ENCODE data around the gene TEAD4.
"Not testable (repeated sequence)": the region's sequence is repeated elsewhere in the genome, so short reads cannot be mapped to it uniquely, and the experiment has no call there.

TEAD4 gene

GRCh38 chr12:3047961-3048360, 88.8 kb downstream of the TEAD4 start:
- Mint-ChIP-seq H3K4me3 (no peak overlapping the region), H3K27ac (no peak overlapping the region), H3K27me3 (peaks cover 9% of the 10 kb centered on the region), H3K9me3 (no peaks in the 10 kb centered on the region), H3K36me3 (ENCODE audit: low read depth) (no peaks in the 10 kb centered on the region), H3K4me1 (ENCODE audit: low read depth) (peaks cover 7% of the 10 kb centered on the region)
- intact Hi-C loops (cut with micrococcal nuclease), result no loop called here

- H3K27ac Mint-ChIP-seq, result no peak overlapping the region
- peaks cover 3% of the 10 kb centered on the region for H3K27me3 Mint-ChIP-seq
- H3K4me1 Mint-ChIP-seq (ENCODE audit: low read depth), result peaks cover 7% of the 10 kb centered on the region
- no peak overlapping the region for H3K4me3 Mint-ChIP-seq
- no peaks in the 10 kb centered on the region for H3K9me3 Mint-ChIP-seq
- H3K36me3 Mint-ChIP-seq (ENCODE audit: low read depth), result no peaks in the 10 kb centered on the region
- intact Hi-C loops (cut with micrococcal nuclease), result no loop called here
Observed at GRCh38 chr12:3048540-3048939, 89.3 kb downstream of the TEAD4 start.

- Mint-ChIP-seq H3K4me1 (ENCODE audit: low read depth) (peaks cover 7% of the 10 kb centered on the region), H3K27ac (no peak overlapping the region), H3K36me3 (ENCODE audit: low read depth) (no peaks in the 10 kb centered on the region), H3K4me3 (no peak overlapping the region), H3K27me3 (peaks cover 2% of the 10 kb centered on the region), H3K9me3 (no peaks in the 10 kb centered on the region)
- intact Hi-C loops (cut with micrococcal nuclease), result no loop called here
Observed at GRCh38 chr12:3049176-3049575, 90.0 kb downstream of the TEAD4 start.

GRCh38 chr12:3049611-3050249, 90.5 kb downstream of the TEAD4 start:
- peaks cover 7% of the 10 kb centered on the region for H3K27me3 Mint-ChIP-seq
- no peaks in the 10 kb centered on the region for H3K9me3 Mint-ChIP-seq
- no peaks in the 10 kb centered on the region for H3K36me3 Mint-ChIP-seq (ENCODE audit: low read depth)
- peaks cover 7% of the 10 kb centered on the region for H3K4me1 Mint-ChIP-seq (ENCODE audit: low read depth)
- no peak overlapping the region for H3K4me3 Mint-ChIP-seq
- H3K27ac Mint-ChIP-seq, result no peak overlapping the region
- intact Hi-C loops (cut with micrococcal nuclease), result no loop called here

GRCh38 chr12:3054374-3054773, 95.2 kb downstream of the TEAD4 start:
- Mint-ChIP-seq H3K27ac (no peak overlapping the region), H3K27me3 (peaks cover 11% of the 10 kb centered on the region), H3K36me3 (ENCODE audit: low read depth) (no peaks in the 10 kb centered on the region), H3K9me3 (no peaks in the 10 kb centered on the region), H3K4me1 (ENCODE audit: low read depth) (peaks cover 7% of the 10 kb centered on the region), H3K4me3 (no peak overlapping the region)
- intact Hi-C loops (cut with micrococcal nuclease), result no loop called here

- H3K36me3 Mint-ChIP-seq (ENCODE audit: low read depth), result no peaks in the 10 kb centered on the region
- H3K27ac Mint-ChIP-seq, result no peak overlapping the region
- no peak overlapping the region for H3K4me3 Mint-ChIP-seq
- peaks cover 10% of the 10 kb centered on the region for H3K27me3 Mint-ChIP-seq
- intact Hi-C loops (cut with micrococcal nuclease), result no loop called here
- peaks cover 4% of the 10 kb centered on the region for H3K4me1 Mint-ChIP-seq (ENCODE audit: low read depth)
- H3K9me3 Mint-ChIP-seq, result no peaks in the 10 kb centered on the region
Observed at GRCh38 chr12:3055026-3055703, 96.0 kb downstream of the TEAD4 start.

GRCh38 chr12:3055704-3056467, 96.7 kb downstream of the TEAD4 start:
- peaks cover 12% of the 10 kb centered on the region for H3K27me3 Mint-ChIP-seq
- no peaks in the 10 kb centered on the region for H3K4me1 Mint-ChIP-seq (ENCODE audit: low read depth)
- intact Hi-C loops (cut with micrococcal nuclease), result no loop called here
- H3K36me3 Mint-ChIP-seq (ENCODE audit: low read depth), result no peaks in the 10 kb centered on the region
- H3K9me3 Mint-ChIP-seq, result no peaks in the 10 kb centered on the region
- no peak overlapping the region for H3K4me3 Mint-ChIP-seq
- H3K27ac Mint-ChIP-seq, result no peak overlapping the region

GRCh38 chr12:3061059-3061458, 101.9 kb downstream of the TEAD4 start:
- Mint-ChIP-seq H3K9me3 (no peaks in the 10 kb centered on the region), H3K4me3 (no peak overlapping the region), H3K4me1 (ENCODE audit: low read depth) (no peaks in the 10 kb centered on the region), H3K27ac (no peak overlapping the region), H3K36me3 (ENCODE audit: low read depth) (no peaks in the 10 kb centered on the region), H3K27me3 (peaks cover 17% of the 10 kb centered on the region)
- intact Hi-C loops (cut with micrococcal nuclease), result no loop called here

- Mint-ChIP-seq H3K9me3 (no peaks in the 10 kb centered on the region), H3K4me1 (ENCODE audit: low read depth) (no peaks in the 10 kb centered on the region), H3K27ac (no peak overlapping the region), H3K36me3 (ENCODE audit: low read depth) (no peaks in the 10 kb centered on the region), H3K27me3 (peaks cover 22% of the 10 kb centered on the region), H3K4me3 (no peak overlapping the region)
- intact Hi-C loops (cut with micrococcal nuclease), result no loop called here
Observed at GRCh38 chr12:3061501-3062215, 102.5 kb downstream of the TEAD4 start.

GRCh38 chr12:3065300-3065699, 106.1 kb downstream of the TEAD4 start:
- Mint-ChIP-seq H3K4me3 (no peak overlapping the region), H3K9me3 (no peaks in the 10 kb centered on the region), H3K36me3 (ENCODE audit: low read depth) (no peaks in the 10 kb centered on the region), H3K27me3 (peaks cover 38% of the 10 kb centered on the region), H3K4me1 (ENCODE audit: low read depth) (no peaks in the 10 kb centered on the region), H3K27ac (no peak overlapping the region)
- intact Hi-C loops (cut with micrococcal nuclease), result no loop called here

- H3K4me1 Mint-ChIP-seq (ENCODE audit: low read depth); H3K27ac Mint-ChIP-seq; H3K9me3 Mint-ChIP-seq; H3K36me3 Mint-ChIP-seq (ENCODE audit: low read depth); H3K4me3 Mint-ChIP-seq; intact Hi-C loops (cut with micrococcal nuclease): not testable (repeated sequence)
- H3K27me3 Mint-ChIP-seq, result peaks cover 36% of the 10 kb centered on the region
Observed at GRCh38 chr12:3065846-3066245, 106.6 kb downstream of the TEAD4 start.

GRCh38 chr12:3069714-3070113, 110.5 kb downstream of the TEAD4 start:
- H3K4me3 Mint-ChIP-seq, result no peak overlapping the region
- no peaks in the 10 kb centered on the region for H3K9me3 Mint-ChIP-seq
- intact Hi-C loops (cut with micrococcal nuclease), result loop anchor here (10.0 kb wide), 1 partner anchor 135 kb away; no protein-coding TSS in a partner anchor
- peaks cover 39% of the 10 kb centered on the region for H3K27me3 Mint-ChIP-seq
- no peak overlapping the region for H3K27ac Mint-ChIP-seq
- no peaks in the 10 kb centered on the region for H3K36me3 Mint-ChIP-seq (ENCODE audit: low read depth)
- no peaks in the 10 kb centered on the region for H3K4me1 Mint-ChIP-seq (ENCODE audit: low read depth)

- Mint-ChIP-seq H3K4me1 (ENCODE audit: low read depth) (no peaks in the 10 kb centered on the region), H3K4me3 (no peak overlapping the region), H3K27me3 (peaks cover 52% of the 10 kb centered on the region), H3K9me3 (no peaks in the 10 kb centered on the region), H3K36me3 (ENCODE audit: low read depth) (no peaks in the 10 kb centered on the region), H3K27ac (no peak overlapping the region)
- intact Hi-C loops (cut with micrococcal nuclease), result loop anchor here (10.0 kb wide), 1 partner anchor 134 kb away; no protein-coding TSS in a partner anchor
Observed at GRCh38 chr12:3071107-3071506, 111.9 kb downstream of the TEAD4 start.

- H3K27ac Mint-ChIP-seq, result no peak overlapping the region
- peaks cover 3% of the 10 kb centered on the region for H3K4me1 Mint-ChIP-seq (ENCODE audit: low read depth)
- no peaks in the 10 kb centered on the region for H3K36me3 Mint-ChIP-seq (ENCODE audit: low read depth)
- H3K27me3 Mint-ChIP-seq, result peaks cover 53% of the 10 kb centered on the region
- no peaks in the 10 kb centered on the region for H3K9me3 Mint-ChIP-seq
- H3K4me3 Mint-ChIP-seq, result no peak overlapping the region
- intact Hi-C loops (cut with micrococcal nuclease), result loop anchor here (10.0 kb wide), 1 partner anchor 133 kb away; no protein-coding TSS in a partner anchor
Observed at GRCh38 chr12:3071710-3072109, 112.5 kb downstream of the TEAD4 start.

All from dendritic cell treated with granulocyte-macrophage colony-stimulating factor and Interleukin-4, amounts not matched to agents 40 ng/mL and 50 ng/mL, for 4 days (primary cell).